ENCODE measurements around the gene HPN. TPM values are rescaled to one million over a fixed set of nuclear protein-coding genes. Genes with fewer than 3 reads are reported as not detected.

HPN gene
- total and polyA plus RNA-seq, 10 of the 15 experiments (the other 5 are each of a cell fraction or from before 2014, with no cell fraction given): 0.21 to 0.35 TPM; not detected in 8

GRCh38 chr19:35073941-35074340 is 32.4 kb downstream of the HPN start:
- intact Hi-C loops (cut with micrococcal nuclease; ENCODE audit: unreplicated experiment) (no loop called here), in situ Hi-C loops (cut with MboI) (no loop called here)
- ChIA-PET SMC1A (ENCODE audit: uncharacterized antibody, unreplicated experiment) (interaction anchor here (0.6 kb wide), 1 partner anchor 67 kb away, joined by 5 read pairs; no protein-coding TSS in a partner anchor), RAD21 (ENCODE audit: unreplicated experiment) (no interaction called here), POLR2A (no interaction called here), CTCF (no interaction called here)
- Histone ChIP-seq H3K9ac (ENCODE audit: control insufficient read depth, insufficient read depth, low read length) (no peak overlapping the region), H3K36me3 (ENCODE audit: control insufficient read depth in 2 of 2, insufficient read depth in 2 of 2, low read length in 1 of 2) (no peaks in the 10 kb centered on the region), H2AFZ (ENCODE audit: control insufficient read depth, low read depth, low read length) (no peak overlapping the region), H3K9me3 (replicated peaks; ENCODE audit: control insufficient read depth, insufficient read depth, low read length) (no peaks in the 10 kb centered on the region; the same call in 2 of the 3 replicates), H3K4me2 (ENCODE audit: control insufficient read depth, insufficient read depth) (no peak overlapping the region), H3K79me2 (ENCODE audit: control insufficient read depth, insufficient read depth, low read length) (no peaks in the 10 kb centered on the region), H3K4me3 (no peak overlapping the region), H3K4me1 (ENCODE audit: control insufficient read depth, insufficient read depth, low read length) (no peaks in the 10 kb centered on the region), H3K27me3 (replicated peaks in 1 of 2; ENCODE audit: control insufficient read depth in 2 of 2, insufficient read depth in 2 of 2, low read length in 1 of 2) (peaks cover 0 to 1% of the 10 kb centered on the region in 2 experiments; a peak in 1 of 4 replicates), H3K27ac (ENCODE audit: control insufficient read depth, insufficient read depth) (no peak overlapping the region), H4K20me1 (ENCODE audit: control insufficient read depth, insufficient read depth) (no peaks in the 10 kb centered on the region)
- BruUV-seq (replicated peaks): no TSS peak
- DNase-seq (ENCODE audit: low read depth, low spot score) (no peak), ATAC-seq (no peak), FAIRE-seq (no peak)
- WGBS (ENCODE audit: insufficient coverage, insufficient replicate concordance, low lambda C conversion rate, missing lambda C conversion rate): 12% methylated on average over 8 of the region's 8 CpGs
- TF ChIP-seq CBFB (IDR thresholded peaks at IDR 0.05; ENCODE audit: low read depth): no peak

GRCh38 chr19:35074426-35075201 is 33.1 kb downstream of the HPN start:
- no peak overlapping the region for H3K27ac ChIP-seq (ENCODE audit: control insufficient read depth, insufficient read depth)
- RAD21 ChIA-PET (ENCODE audit: unreplicated experiment): no interaction called here
- no peaks in the 10 kb centered on the region for H4K20me1 ChIP-seq (ENCODE audit: control insufficient read depth, insufficient read depth)
- no TSS peak for BruUV-seq (replicated peaks)
- H3K36me3 ChIP-seq (ENCODE audit: control insufficient read depth in 2 of 2, insufficient read depth in 2 of 2, low read length in 1 of 2): no peaks in the 10 kb centered on the region
- CTCF ChIA-PET: no interaction called here
- no peaks in the 10 kb centered on the region; the same call in 2 of the 3 replicates for H3K9me3 ChIP-seq (replicated peaks; ENCODE audit: control insufficient read depth, insufficient read depth, low read length)
- peaks cover 0 to 1% of the 10 kb centered on the region in 2 experiments; a peak in 1 of 4 replicates for H3K27me3 ChIP-seq (replicated peaks in 1 of 2; ENCODE audit: control insufficient read depth in 2 of 2, insufficient read depth in 2 of 2, low read length in 1 of 2)
- no peak overlapping the region for H3K4me3 ChIP-seq
- H3K4me1 ChIP-seq (ENCODE audit: control insufficient read depth, insufficient read depth, low read length): no peaks in the 10 kb centered on the region
- no peak overlapping the region for H2AFZ ChIP-seq (ENCODE audit: control insufficient read depth, low read depth, low read length)
- DNase-seq (ENCODE audit: low read depth, low spot score): no peak
- SMC1A ChIA-PET (ENCODE audit: uncharacterized antibody, unreplicated experiment): interaction anchor here (0.6 kb wide), 1 partner anchor 67 kb away, joined by 5 read pairs; no protein-coding TSS in a partner anchor
- no peak for ATAC-seq
- no peak overlapping the region for H3K9ac ChIP-seq (ENCODE audit: control insufficient read depth, insufficient read depth, low read length)
- intact Hi-C loops (cut with micrococcal nuclease; ENCODE audit: unreplicated experiment) (no loop called here), in situ Hi-C loops (cut with MboI) (no loop called here)
- WGBS (ENCODE audit: insufficient coverage, insufficient replicate concordance, low lambda C conversion rate, missing lambda C conversion rate): 20% methylated on average over 17 of the region's 21 CpGs
- no peak overlapping the region for H3K4me2 ChIP-seq (ENCODE audit: control insufficient read depth, insufficient read depth)
- no peaks in the 10 kb centered on the region for H3K79me2 ChIP-seq (ENCODE audit: control insufficient read depth, insufficient read depth, low read length)
- POLR2A ChIA-PET: no interaction called here
- no peak for FAIRE-seq
- no peak for TF ChIP-seq USF2 (IDR thresholded peaks at IDR 0.05; ENCODE audit: borderline replicate concordance, low read depth, low read length)
- TF ChIP-seq TARDBP (IDR thresholded peaks at IDR 0.05; ENCODE audit: borderline replicate concordance): no peak
- no peak for TF ChIP-seq USF1 (IDR thresholded peaks at IDR 0.05; ENCODE audit: borderline replicate concordance, extremely low read length, insufficient read depth, low read depth, low read length)
- TF ChIP-seq PRDM15 (CRISPR knock-in tag; IDR thresholded peaks at IDR 0.05): no peak
- no peak for TF ChIP-seq STAT3 (IDR thresholded peaks at IDR 0.05; ENCODE audit: low read depth, low read length)
